ENCODE measurements around the gene GNG12.
A peak's percentile ranks its signal among the peaks of the same experiment; 100 is the strongest.

GNG12 gene

GRCh38 chr1:67750691-67751054 lies 82.6 kb downstream of the GNG12 start:
- H3K27me3 ChIP-seq (ENCODE audit: control insufficient read depth in 5 of 5, insufficient read depth in 4 of 5, low read length in 5 of 5), result no peaks in the 10 kb centered on the region
- H3K27ac ChIP-seq (ENCODE audit: low read depth, low read length), result peak overlapping the region; percentile 63
- peaks cover 0 to 41% (median 30%) of the 10 kb centered on the region in 5 donors for H3K4me1 ChIP-seq (ENCODE audit: control insufficient read depth in 5 of 5, insufficient read depth in 5 of 5, low read length in 5 of 5)
- no peak overlapping the region for H3K9ac ChIP-seq (ENCODE audit: low read length in 5 of 5)
- H3K36me3 ChIP-seq (ENCODE audit: control insufficient read depth in 5 of 5, insufficient read depth in 5 of 5, low read length in 5 of 5), result no peaks in the 10 kb centered on the region
- no peaks in the 10 kb centered on the region for H3K9me3 ChIP-seq (ENCODE audit: control insufficient read depth in 5 of 5, low read length in 5 of 5)
- H3K4me3 ChIP-seq (ENCODE audit: low read depth in 1 of 5, low read length in 5 of 5), result no peak overlapping the region

- H3K9ac ChIP-seq (ENCODE audit: low read length in 5 of 5), result peak overlapping the region in 1 of 5 donors; percentile 28
- no peaks in the 10 kb centered on the region for H3K27me3 ChIP-seq (ENCODE audit: control insufficient read depth in 5 of 5, insufficient read depth in 4 of 5, low read length in 5 of 5)
- no peaks in the 10 kb centered on the region for H3K36me3 ChIP-seq (ENCODE audit: control insufficient read depth in 5 of 5, insufficient read depth in 5 of 5, low read length in 5 of 5)
- H3K4me1 ChIP-seq (ENCODE audit: control insufficient read depth in 5 of 5, insufficient read depth in 5 of 5, low read length in 5 of 5), result peaks cover 0 to 41% (median 30%) of the 10 kb centered on the region in 5 donors
- H3K27ac ChIP-seq (ENCODE audit: low read depth, low read length), result peak overlapping the region; percentile 63
- no peak overlapping the region for H3K4me3 ChIP-seq (ENCODE audit: low read depth in 1 of 5, low read length in 5 of 5)
- no peaks in the 10 kb centered on the region for H3K9me3 ChIP-seq (ENCODE audit: control insufficient read depth in 5 of 5, low read length in 5 of 5)
These were observed 83.2 kb downstream of the GNG12 start for GRCh38 chr1:67749844-67750690.

- Histone ChIP-seq H3K27ac (ENCODE audit: low read depth, low read length) (peak overlapping the region; percentile 63), H3K9ac (ENCODE audit: low read length in 5 of 5) (no peak overlapping the region), H3K9me3 (ENCODE audit: control insufficient read depth in 5 of 5, low read length in 5 of 5) (no peaks in the 10 kb centered on the region), H3K4me1 (ENCODE audit: control insufficient read depth in 5 of 5, insufficient read depth in 5 of 5, low read length in 5 of 5) (peaks cover 0 to 37% (median 30%) of the 10 kb centered on the region in 5 donors), H3K36me3 (ENCODE audit: control insufficient read depth in 5 of 5, insufficient read depth in 5 of 5, low read length in 5 of 5) (no peaks in the 10 kb centered on the region), H3K4me3 (ENCODE audit: low read depth in 1 of 5, low read length in 5 of 5) (peak overlapping the region in 1 of 5 donors; percentile 51), H3K27me3 (ENCODE audit: control insufficient read depth in 5 of 5, insufficient read depth in 4 of 5, low read length in 5 of 5) (no peaks in the 10 kb centered on the region)
These were observed 83.9 kb downstream of the GNG12 start for GRCh38 chr1:67749263-67749843.

GRCh38 chr1:67748630-67749029 lies 84.6 kb downstream of the GNG12 start:
- Histone ChIP-seq H3K4me1 (ENCODE audit: control insufficient read depth in 5 of 5, insufficient read depth in 5 of 5, low read length in 5 of 5) (peaks cover 0 to 35% (median 30%) of the 10 kb centered on the region in 5 donors), H3K9ac (ENCODE audit: low read length in 5 of 5) (peak overlapping the region in 1 of 5 donors; percentile 30), H3K4me3 (ENCODE audit: low read depth in 1 of 5, low read length in 5 of 5) (peak overlapping the region in 4 of 5 donors; percentile 7 to 51 (median 19)), H3K9me3 (ENCODE audit: control insufficient read depth in 5 of 5, low read length in 5 of 5) (no peaks in the 10 kb centered on the region), H3K27me3 (ENCODE audit: control insufficient read depth in 5 of 5, insufficient read depth in 4 of 5, low read length in 5 of 5) (no peaks in the 10 kb centered on the region), H3K36me3 (ENCODE audit: control insufficient read depth in 5 of 5, insufficient read depth in 5 of 5, low read length in 5 of 5) (no peaks in the 10 kb centered on the region), H3K27ac (ENCODE audit: low read depth, low read length) (peak overlapping the region; percentile 63)

- no peaks in the 10 kb centered on the region for H3K36me3 ChIP-seq (ENCODE audit: control insufficient read depth in 5 of 5, insufficient read depth in 5 of 5, low read length in 5 of 5)
- peak overlapping the region in 1 of 5 donors; percentile 30 for H3K9ac ChIP-seq (ENCODE audit: low read length in 5 of 5)
- H3K4me3 ChIP-seq (ENCODE audit: low read depth in 1 of 5, low read length in 5 of 5), result peak overlapping the region in 3 of 5 donors; percentile 7 to 51 (median 30)
These were observed 85.4 kb downstream of the GNG12 start for GRCh38 chr1:67747671-67748546.

GRCh38 chr1:67745875-67746698 lies 87.2 kb downstream of the GNG12 start:
- H3K36me3 ChIP-seq (ENCODE audit: control insufficient read depth in 5 of 5, insufficient read depth in 5 of 5, low read length in 5 of 5), result no peaks in the 10 kb centered on the region
- H3K27ac ChIP-seq (ENCODE audit: low read depth, low read length), result no peak overlapping the region
- H3K27me3 ChIP-seq (ENCODE audit: control insufficient read depth in 5 of 5, insufficient read depth in 4 of 5, low read length in 5 of 5), result no peaks in the 10 kb centered on the region
- no peak overlapping the region for H3K4me3 ChIP-seq (ENCODE audit: low read depth in 1 of 5, low read length in 5 of 5)
- no peaks in the 10 kb centered on the region for H3K9me3 ChIP-seq (ENCODE audit: control insufficient read depth in 5 of 5, low read length in 5 of 5)
- peaks cover 0 to 30% (median 25%) of the 10 kb centered on the region in 5 donors for H3K4me1 ChIP-seq (ENCODE audit: control insufficient read depth in 5 of 5, insufficient read depth in 5 of 5, low read length in 5 of 5)
- H3K9ac ChIP-seq (ENCODE audit: low read length in 5 of 5), result no peak overlapping the region

More at GRCh38 chr1:67747671-67748546, 85.4 kb downstream of the GNG12 start:
- Histone ChIP-seq H3K9me3 (ENCODE audit: control insufficient read depth in 5 of 5, low read length in 5 of 5) (no peaks in the 10 kb centered on the region), H3K27me3 (ENCODE audit: control insufficient read depth in 5 of 5, insufficient read depth in 4 of 5, low read length in 5 of 5) (no peaks in the 10 kb centered on the region), H3K27ac (ENCODE audit: low read depth, low read length) (peak overlapping the region; percentile 63), H3K4me1 (ENCODE audit: control insufficient read depth in 5 of 5, insufficient read depth in 5 of 5, low read length in 5 of 5) (peaks cover 0 to 33% (median 29%) of the 10 kb centered on the region in 5 donors)

GRCh38 chr1:67743072-67743725 lies 90.1 kb downstream of the GNG12 start:
- Histone ChIP-seq H3K4me1 (ENCODE audit: control insufficient read depth in 5 of 5, insufficient read depth in 5 of 5, low read length in 5 of 5) (peaks cover 0 to 15% (median 10%) of the 10 kb centered on the region in 5 donors), H3K4me3 (ENCODE audit: low read depth in 1 of 5, low read length in 5 of 5) (no peak overlapping the region), H3K36me3 (ENCODE audit: control insufficient read depth in 5 of 5, insufficient read depth in 5 of 5, low read length in 5 of 5) (no peaks in the 10 kb centered on the region), H3K9me3 (ENCODE audit: control insufficient read depth in 5 of 5, low read length in 5 of 5) (no peaks in the 10 kb centered on the region), H3K27ac (ENCODE audit: low read depth, low read length) (no peak overlapping the region), H3K27me3 (ENCODE audit: control insufficient read depth in 5 of 5, insufficient read depth in 4 of 5, low read length in 5 of 5) (no peaks in the 10 kb centered on the region), H3K9ac (ENCODE audit: low read length in 5 of 5) (no peak overlapping the region)

- no peak overlapping the region for H3K9ac ChIP-seq (ENCODE audit: low read length in 5 of 5)
- no peaks in the 10 kb centered on the region for H3K9me3 ChIP-seq (ENCODE audit: control insufficient read depth in 5 of 5, low read length in 5 of 5)
- H3K4me1 ChIP-seq (ENCODE audit: control insufficient read depth in 5 of 5, insufficient read depth in 5 of 5, low read length in 5 of 5), result peaks cover 0 to 10% (median 6%) of the 10 kb centered on the region in 5 donors
- no peak overlapping the region for H3K4me3 ChIP-seq (ENCODE audit: low read depth in 1 of 5, low read length in 5 of 5)
- no peak overlapping the region for H3K27ac ChIP-seq (ENCODE audit: low read depth, low read length)
- H3K36me3 ChIP-seq (ENCODE audit: control insufficient read depth in 5 of 5, insufficient read depth in 5 of 5, low read length in 5 of 5), result no peaks in the 10 kb centered on the region
- no peaks in the 10 kb centered on the region for H3K27me3 ChIP-seq (ENCODE audit: control insufficient read depth in 5 of 5, insufficient read depth in 4 of 5, low read length in 5 of 5)
These were observed 91.5 kb downstream of the GNG12 start for GRCh38 chr1:67741736-67742135.

- Histone ChIP-seq H3K36me3 (ENCODE audit: control insufficient read depth in 5 of 5, insufficient read depth in 5 of 5, low read length in 5 of 5) (no peaks in the 10 kb centered on the region), H3K9me3 (ENCODE audit: control insufficient read depth in 5 of 5, low read length in 5 of 5) (no peaks in the 10 kb centered on the region), H3K4me1 (ENCODE audit: control insufficient read depth in 5 of 5, insufficient read depth in 5 of 5, low read length in 5 of 5) (peaks cover 4 to 16% (median 12%) of the 10 kb centered on the region in 5 donors), H3K4me3 (ENCODE audit: low read depth in 1 of 5, low read length in 5 of 5) (no peak overlapping the region), H3K27ac (ENCODE audit: low read depth, low read length) (no peak overlapping the region), H3K9ac (ENCODE audit: low read length in 5 of 5) (no peak overlapping the region), H3K27me3 (ENCODE audit: control insufficient read depth in 5 of 5, insufficient read depth in 4 of 5, low read length in 5 of 5) (peaks cover 0 to under 1% (median 0%) of the 10 kb centered on the region in 5 donors)
These were observed 92.1 kb downstream of the GNG12 start for GRCh38 chr1:67741121-67741520.

Measured in subcutaneous abdominal adipose tissue (tissue), 5 donors.